BE2C (cell line): Measurements from ENCODE around the gene PHACTR3.

Experiments
- DNase-seq: peaks from one replicate; pipeline ENCODE4 v3.0.0-alpha.2; 2020
- H3K27me3 ChIP-seq: fragments of 250-450 bp; sonication (Bioruptor Pico); 2 replicates; pipeline ENCODE4 v1.5.1; 2020; ENCODE audit warnings: mild to moderate bottlenecking
- H3K36me3 ChIP-seq: fragments of 250-450 bp; sonication (Bioruptor Pico); 2 replicates; pipeline ENCODE4 v1.5.1; 2020; ENCODE audit warnings: mild to moderate bottlenecking
- H3K4me1 ChIP-seq: fragments of 250-450 bp; sonication (Bioruptor Pico); 2 replicates; pipeline ENCODE4 v1.5.1; 2020
- H3K4me3 ChIP-seq: 2 replicates; pipeline ENCODE4 v1.5.1; 2011; ENCODE audit warnings: low read depth, low read length
- H3K9me3 ChIP-seq: fragments of 250-450 bp; sonication (Bioruptor Pico); 2 replicates; pipeline ENCODE4 v1.5.1; 2020
- TF ChIP-seq, protein P1 (sequence below): IDR thresholded peaks from 2 replicates; pipeline ENCODE4 v1.5.1; 2012; ENCODE audit warnings: mild to moderate bottlenecking, low read depth, low read length

The PHACTR3 gene

DNA sequence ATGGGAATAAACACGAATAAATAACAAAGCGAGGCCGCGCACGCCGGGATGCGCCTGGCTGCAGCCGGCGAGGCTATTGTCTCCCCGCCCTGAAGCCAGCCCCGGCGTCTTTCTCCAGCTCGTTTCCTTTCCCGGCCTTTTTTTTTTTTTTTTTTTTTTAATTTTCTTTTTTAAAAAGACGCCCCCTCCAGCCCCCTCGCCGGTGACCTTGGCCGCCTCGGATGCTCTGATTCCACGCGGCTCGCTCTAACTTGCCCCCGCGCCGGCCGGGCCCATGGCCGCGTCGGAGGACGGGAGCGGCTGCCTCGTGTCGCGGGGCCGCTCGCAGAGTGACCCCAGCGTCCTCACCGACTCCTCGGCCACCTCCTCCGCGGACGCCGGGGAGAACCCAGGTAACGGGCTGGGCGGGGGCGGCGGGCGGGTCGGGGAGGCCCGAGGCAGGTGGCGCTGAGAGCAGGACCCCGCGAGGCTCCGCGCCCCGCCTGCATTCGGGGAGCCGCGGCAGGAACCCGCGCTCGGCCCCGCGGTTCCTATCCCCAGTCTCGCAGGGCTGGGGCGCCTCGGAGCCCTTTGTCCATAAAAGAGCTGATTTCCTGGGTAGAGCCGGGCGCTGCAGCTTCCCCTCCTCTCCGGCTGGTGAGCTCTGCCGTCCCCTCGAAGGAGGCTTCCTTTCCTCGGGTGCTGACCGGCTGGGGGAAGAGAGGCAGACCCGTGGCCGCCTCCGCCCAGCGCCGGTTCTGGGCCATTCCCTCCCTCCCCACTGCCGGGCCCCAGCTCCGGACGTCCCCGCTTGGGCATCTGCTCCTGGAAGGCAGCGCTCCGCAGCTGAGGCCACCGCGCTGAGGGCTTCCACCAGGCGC lies 631 bp downstream of the PHACTR3 start:
- Histone ChIP-seq H3K4me1 (no peaks in the 10 kb centered on the region), H3K4me3 (no peak overlapping the region), H3K9me3 (no peaks in the 10 kb centered on the region), H3K27me3 (peaks cover 65% of the 10 kb centered on the region), H3K36me3 (no peaks in the 10 kb centered on the region)
- no peak for DNase-seq
- TF ChIP-seq, protein P1, sequence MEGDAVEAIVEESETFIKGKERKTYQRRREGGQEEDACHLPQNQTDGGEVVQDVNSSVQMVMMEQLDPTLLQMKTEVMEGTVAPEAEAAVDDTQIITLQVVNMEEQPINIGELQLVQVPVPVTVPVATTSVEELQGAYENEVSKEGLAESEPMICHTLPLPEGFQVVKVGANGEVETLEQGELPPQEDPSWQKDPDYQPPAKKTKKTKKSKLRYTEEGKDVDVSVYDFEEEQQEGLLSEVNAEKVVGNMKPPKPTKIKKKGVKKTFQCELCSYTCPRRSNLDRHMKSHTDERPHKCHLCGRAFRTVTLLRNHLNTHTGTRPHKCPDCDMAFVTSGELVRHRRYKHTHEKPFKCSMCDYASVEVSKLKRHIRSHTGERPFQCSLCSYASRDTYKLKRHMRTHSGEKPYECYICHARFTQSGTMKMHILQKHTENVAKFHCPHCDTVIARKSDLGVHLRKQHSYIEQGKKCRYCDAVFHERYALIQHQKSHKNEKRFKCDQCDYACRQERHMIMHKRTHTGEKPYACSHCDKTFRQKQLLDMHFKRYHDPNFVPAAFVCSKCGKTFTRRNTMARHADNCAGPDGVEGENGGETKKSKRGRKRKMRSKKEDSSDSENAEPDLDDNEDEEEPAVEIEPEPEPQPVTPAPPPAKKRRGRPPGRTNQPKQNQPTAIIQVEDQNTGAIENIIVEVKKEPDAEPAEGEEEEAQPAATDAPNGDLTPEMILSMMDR = no peak

DNA sequence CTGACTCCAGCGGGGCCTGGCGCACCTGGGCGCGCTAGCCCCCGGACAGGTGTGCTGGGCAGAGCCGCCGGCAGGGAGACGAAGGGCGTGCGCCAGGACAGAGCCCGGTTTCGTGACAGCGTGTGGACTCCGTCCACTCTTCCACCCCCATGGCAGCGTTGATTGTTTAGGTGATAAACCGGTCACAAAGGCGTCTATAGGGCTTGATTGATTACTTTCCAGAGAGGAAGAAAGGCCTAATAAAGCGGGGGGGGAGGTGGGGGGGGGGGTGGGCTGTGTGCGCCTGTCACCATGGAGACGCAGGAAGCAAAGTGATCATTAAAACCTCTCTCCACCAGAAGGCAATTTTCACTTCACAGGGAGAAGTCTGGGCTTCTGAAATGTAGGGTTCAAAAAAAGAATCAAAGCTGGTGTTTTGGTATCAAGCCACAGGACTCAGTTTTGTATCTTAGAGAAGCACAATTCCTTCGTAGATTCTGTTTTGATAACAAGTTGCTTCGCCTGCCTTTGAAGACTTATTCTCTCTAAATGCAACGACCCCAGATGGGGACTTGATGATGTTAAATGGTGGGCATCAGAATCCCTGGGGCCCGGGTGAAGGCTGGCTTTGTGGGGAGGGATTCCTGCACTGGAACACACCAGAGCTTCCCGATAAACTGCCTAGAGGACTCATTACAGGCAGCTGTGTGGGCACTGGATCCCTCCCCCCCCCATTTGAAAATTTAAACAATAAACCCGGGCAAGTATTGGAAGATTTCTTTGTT lies 1.4 kb downstream of the PHACTR3 start:
- no peaks in the 10 kb centered on the region for H3K9me3 ChIP-seq
- no peaks in the 10 kb centered on the region for H3K36me3 ChIP-seq
- H3K27me3 ChIP-seq = peaks cover 65% of the 10 kb centered on the region
- DNase-seq = no peak
- no peak overlapping the region for H3K4me3 ChIP-seq
- TF ChIP-seq, protein P1 = no peak
- no peaks in the 10 kb centered on the region for H3K4me1 ChIP-seq

DNA sequence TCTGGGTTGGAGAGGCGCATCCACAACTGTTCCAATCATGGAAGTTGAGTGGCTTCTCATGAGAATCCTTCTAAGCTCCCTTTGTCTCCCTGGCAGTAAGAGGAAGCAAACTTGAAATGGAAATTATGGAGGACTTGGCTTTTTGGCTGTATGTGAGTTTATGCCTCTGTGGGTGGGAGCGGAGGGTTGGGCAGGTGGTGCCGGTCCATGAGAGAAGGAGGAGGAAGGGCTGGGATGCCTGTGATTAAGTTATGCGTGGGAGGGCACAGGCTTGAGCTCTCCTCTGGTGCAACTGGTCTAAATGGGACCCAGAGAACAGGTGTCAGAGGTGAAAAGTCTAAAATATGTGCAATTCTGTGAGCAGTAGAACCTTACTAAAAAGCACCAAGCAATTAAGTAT lies 2.2 kb downstream of the PHACTR3 start:
- H3K36me3 ChIP-seq = no peaks in the 10 kb centered on the region
- TF ChIP-seq, protein P1 = no peak
- DNase-seq = no peak
- H3K27me3 ChIP-seq = peaks cover 60% of the 10 kb centered on the region
- no peaks in the 10 kb centered on the region for H3K4me1 ChIP-seq
- no peaks in the 10 kb centered on the region for H3K9me3 ChIP-seq
- no peak overlapping the region for H3K4me3 ChIP-seq

DNA sequence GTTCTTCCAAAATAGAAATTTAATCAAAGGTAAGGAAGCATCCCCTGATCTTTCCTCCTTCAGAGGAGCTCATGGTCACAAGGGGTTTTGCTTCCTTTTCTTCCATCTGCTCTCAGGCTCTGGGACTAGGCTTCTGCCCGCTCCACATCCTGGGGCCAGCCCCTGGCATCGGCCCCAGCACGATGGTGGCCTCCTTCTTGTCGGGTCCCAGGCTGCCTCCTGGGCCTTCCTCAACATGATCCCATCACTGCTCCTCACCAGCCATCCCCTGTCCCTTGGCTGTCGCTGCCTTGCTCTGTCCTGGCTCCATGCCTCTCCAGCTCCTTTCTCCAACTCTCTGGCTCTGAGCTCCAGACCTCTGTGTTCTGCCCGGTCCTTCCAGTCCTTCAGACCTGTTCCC lies 4.1 kb downstream of the PHACTR3 start:
- Histone ChIP-seq H3K4me3 (no peak overlapping the region), H3K4me1 (no peaks in the 10 kb centered on the region), H3K9me3 (no peaks in the 10 kb centered on the region), H3K36me3 (no peaks in the 10 kb centered on the region), H3K27me3 (peaks cover 50% of the 10 kb centered on the region)
- DNase-seq = no peak
- TF ChIP-seq, protein P1 = no peak

DNA sequence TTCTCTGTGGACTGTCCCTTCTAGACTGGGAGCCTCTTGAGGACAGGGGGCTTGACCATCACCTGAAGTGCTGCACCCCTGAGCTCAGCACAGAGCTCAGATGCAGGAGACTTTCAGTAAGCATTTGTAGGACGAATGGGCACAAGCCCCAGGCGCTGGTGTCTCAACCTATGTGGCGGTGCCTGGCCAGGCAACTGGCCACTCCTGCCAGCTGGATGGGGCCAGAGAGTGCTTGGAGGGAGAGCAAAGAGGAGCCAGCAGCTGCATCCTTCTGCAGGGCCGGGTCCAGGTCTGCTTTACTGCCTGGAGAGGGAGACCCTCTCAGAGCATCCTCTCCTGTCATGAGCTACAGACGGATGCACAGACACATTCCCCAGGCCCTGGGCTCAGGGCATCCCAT lies 4.5 kb downstream of the PHACTR3 start:
- H3K4me1 ChIP-seq = no peaks in the 10 kb centered on the region
- H3K27me3 ChIP-seq = peaks cover 48% of the 10 kb centered on the region
- no peak overlapping the region for H3K4me3 ChIP-seq
- H3K36me3 ChIP-seq = no peaks in the 10 kb centered on the region
- no peaks in the 10 kb centered on the region for H3K9me3 ChIP-seq
- no peak for DNase-seq
- TF ChIP-seq, protein P1 = no peak

DNA sequence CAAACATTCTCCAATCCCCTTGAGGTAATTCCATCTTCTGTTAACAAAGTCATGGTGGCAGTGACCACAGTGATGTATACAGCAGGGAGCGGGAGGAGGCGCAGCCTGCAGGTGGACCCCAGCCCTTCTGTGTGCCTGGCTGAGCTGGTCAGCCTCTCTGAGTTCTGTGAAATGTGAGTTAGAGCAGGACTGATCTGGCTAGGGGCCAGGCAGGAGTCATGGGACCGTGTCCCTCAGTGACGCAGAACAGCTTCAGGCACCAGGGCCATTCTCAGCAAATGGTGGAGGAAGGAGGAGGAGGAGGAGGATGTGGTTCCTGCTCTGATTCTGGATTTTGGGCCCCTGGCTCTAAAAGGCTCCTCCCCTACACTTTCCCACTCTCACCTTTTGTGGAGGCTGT lies 6.9 kb downstream of the PHACTR3 start:
- H3K9me3 ChIP-seq = no peaks in the 10 kb centered on the region
- H3K4me3 ChIP-seq = no peak overlapping the region
- TF ChIP-seq, protein P1 = no peak
- no peaks in the 10 kb centered on the region for H3K36me3 ChIP-seq
- no peaks in the 10 kb centered on the region for H3K4me1 ChIP-seq
- no peak for DNase-seq
- H3K27me3 ChIP-seq = peaks cover 41% of the 10 kb centered on the region
